Esophagus (tissue), 2 donors: ENCODE results near the gene PPP1R37. TPM values are rescaled to one million over a fixed set of nuclear protein-coding genes. Genes with fewer than 3 reads are reported as not detected.

Source experiments
- H3K27ac ChIP-seq, 2 donors: one replicate each; pipeline ENCODE4 v1.5.1; 2013; ENCODE audit warnings: low read depth in 2 of 2, mild to moderate bottlenecking in 2 of 2, inconsistent platforms in 1 of 2, low read length in 1 of 2, moderate library complexity in 1 of 2
- H3K27me3 ChIP-seq, 2 donors: one replicate each; pipeline ENCODE4 v1.6.1; 2013; ENCODE audit warnings: low read length in 2 of 2, control low read depth in 1 of 2, mild to moderate bottlenecking in 1 of 2; ENCODE audit not compliant: insufficient read depth in 2 of 2, control insufficient read depth in 1 of 2
- H3K36me3 ChIP-seq, 2 donors: one replicate each; pipeline ENCODE4 v1.6.1; 2013; ENCODE audit warnings: low read length in 1 of 2; ENCODE audit not compliant: control insufficient read depth in 2 of 2, insufficient read depth in 2 of 2
- H3K4me1 ChIP-seq, 2 donors: one replicate each; pipeline ENCODE4 v1.6.1; 2013; ENCODE audit warnings: low read length in 1 of 2; ENCODE audit not compliant: control insufficient read depth in 2 of 2, insufficient read depth in 2 of 2
- H3K4me3 ChIP-seq, 2 donors: one replicate each; pipeline ENCODE4 v1.5.1; 2013; ENCODE audit warnings: low read length in 2 of 2, mild to moderate bottlenecking in 2 of 2, low read depth in 1 of 2, moderate library complexity in 1 of 2
- H3K9me3 ChIP-seq, 2 donors: one replicate each; pipeline ENCODE4 v1.6.1; 2013; ENCODE audit warnings: mild to moderate bottlenecking in 2 of 2, low read depth in 1 of 2, low read length in 1 of 2, moderate library complexity in 1 of 2; ENCODE audit not compliant: control insufficient read depth in 2 of 2, insufficient read depth in 1 of 2
- WGBS, 2 donors: extraction: QIAGEN DNeasy Blood & Tissue Kit; methylation state at CpG; one replicate each; pipeline ENCODE4 v1.1.7; 2013; 5-methylcytosine and 5-hydroxymethylcytosine counted together
- polyA plus RNA-seq, 2 donors: library from polyadenylated mRNA; stranded (reverse); fragments of 200-250 nt; gene quantifications; one replicate each; pipeline ENCODE4 v1.2.3, GENCODE V29; 2013
- donor health status: healthy with polysubstance abuse.
- donor health status: Bipolar disorder and iron deficiency.

The PPP1R37 gene
- polyA plus RNA-seq, 2 donors = 17.5 to 43.1 TPM

DNA sequence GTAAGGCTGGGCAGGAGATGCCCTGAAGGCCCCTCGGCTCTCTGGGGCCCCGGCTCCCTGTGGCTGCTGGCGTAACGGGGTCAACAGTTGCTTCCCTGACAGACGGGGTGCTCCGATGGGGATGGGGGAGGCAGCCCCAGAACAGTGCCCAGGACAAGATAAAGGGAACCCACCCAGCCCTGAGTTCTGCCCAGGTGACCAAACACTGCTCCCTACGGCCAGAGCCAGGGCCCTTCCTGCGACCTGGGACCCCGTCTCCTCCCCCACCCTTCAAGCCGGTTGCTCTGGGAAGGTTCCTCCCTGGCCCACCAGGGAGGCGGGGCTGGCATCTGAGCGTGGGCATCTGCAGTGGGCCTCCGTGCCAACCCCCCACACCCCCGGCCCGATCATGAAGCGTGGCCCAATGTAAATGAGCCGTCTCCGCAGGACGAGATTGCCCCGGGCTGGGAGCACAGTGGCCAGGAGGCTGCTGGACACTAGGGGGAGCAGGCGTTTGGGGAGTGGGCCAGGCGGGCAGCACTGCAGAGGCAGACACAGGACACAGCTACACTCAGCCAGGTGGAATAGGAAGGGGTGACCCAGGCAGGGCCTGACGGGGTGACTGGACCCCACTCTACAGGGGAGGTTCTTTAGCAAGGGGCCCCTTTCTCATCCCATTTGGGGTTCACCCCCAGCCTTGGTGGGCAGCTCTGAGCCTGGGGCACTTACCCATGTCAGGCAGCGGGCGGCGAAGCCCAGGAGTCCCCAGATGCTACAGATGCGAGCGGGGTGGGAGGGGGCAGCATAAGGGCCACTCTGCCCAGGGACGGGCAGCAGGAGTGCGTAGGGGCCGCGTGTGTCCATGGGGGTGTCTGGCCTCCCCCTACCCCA, 69.0 kb downstream of the PPP1R37 start:
- Histone ChIP-seq H3K27ac (peak overlapping the region in 1 of 2 donors; percentile 13), H3K36me3 (no peaks in the 10 kb centered on the region), H3K4me1 (peaks cover 16 to 57% of the 10 kb centered on the region in 2 donors), H3K27me3 (no peaks in the 10 kb centered on the region), H3K9me3 (no peaks in the 10 kb centered on the region), H3K4me3 (no peak overlapping the region)
- WGBS, 2 donors = 33 to 42% methylated on average over 32 of the region's 32 CpGs

DNA sequence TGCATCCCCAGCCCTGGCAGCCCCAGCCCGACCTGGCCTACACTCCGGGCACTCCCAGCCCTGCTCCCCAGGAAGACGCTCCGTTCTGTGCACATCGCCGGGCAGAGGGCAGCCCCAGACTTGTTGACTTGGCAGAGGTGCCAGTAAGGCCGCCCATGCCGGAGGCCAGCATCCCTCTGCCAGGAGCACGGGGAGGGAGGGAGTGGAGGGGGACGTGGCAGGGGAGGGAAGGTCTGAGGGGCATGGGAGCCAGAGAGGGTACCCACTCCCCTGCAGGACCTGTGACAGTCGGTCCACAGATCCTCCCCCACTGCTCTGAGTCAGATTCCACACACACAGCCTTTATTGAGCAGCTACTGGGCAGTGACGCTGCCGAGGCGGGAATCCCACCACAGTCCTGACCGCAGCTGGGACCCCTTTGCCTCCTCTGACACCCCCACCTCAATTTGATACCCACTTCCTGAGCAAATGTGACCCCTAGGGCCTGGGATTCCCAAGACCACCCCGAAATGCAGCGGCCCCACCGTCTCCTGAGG, 69.7 kb downstream of the PPP1R37 start:
- H3K9me3 ChIP-seq = no peaks in the 10 kb centered on the region
- H3K27ac ChIP-seq = no peak overlapping the region
- no peaks in the 10 kb centered on the region for H3K27me3 ChIP-seq
- WGBS, 2 donors = 48 to 60% methylated on average over 18 of the region's 18 CpGs
- no peaks in the 10 kb centered on the region for H3K36me3 ChIP-seq
- peaks cover 16 to 54% of the 10 kb centered on the region in 2 donors for H3K4me1 ChIP-seq
- H3K4me3 ChIP-seq = no peak overlapping the region

DNA sequence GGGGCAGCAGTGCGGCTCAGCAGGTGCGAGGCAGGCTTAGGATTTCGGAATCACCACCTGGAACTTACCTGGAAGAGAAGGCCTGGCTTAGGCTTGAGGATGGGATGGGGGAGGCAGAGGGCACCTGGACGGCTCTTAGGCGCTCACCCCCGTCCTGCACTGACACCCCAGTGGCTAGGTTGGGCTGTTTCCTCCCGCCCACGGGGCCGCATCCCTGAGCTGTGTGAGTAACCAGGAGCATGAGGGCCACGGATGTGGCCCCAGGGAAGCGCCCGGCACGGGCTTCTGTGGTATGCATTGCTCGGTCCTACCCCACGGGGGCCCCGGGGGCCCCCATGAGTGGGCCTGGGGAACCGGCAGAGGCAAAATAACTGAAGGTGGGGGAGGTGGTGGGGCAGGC, 70.2 kb downstream of the PPP1R37 start:
- Histone ChIP-seq H3K27ac (no peak overlapping the region), H3K4me1 (peaks cover 16 to 54% of the 10 kb centered on the region in 2 donors)

DNA sequence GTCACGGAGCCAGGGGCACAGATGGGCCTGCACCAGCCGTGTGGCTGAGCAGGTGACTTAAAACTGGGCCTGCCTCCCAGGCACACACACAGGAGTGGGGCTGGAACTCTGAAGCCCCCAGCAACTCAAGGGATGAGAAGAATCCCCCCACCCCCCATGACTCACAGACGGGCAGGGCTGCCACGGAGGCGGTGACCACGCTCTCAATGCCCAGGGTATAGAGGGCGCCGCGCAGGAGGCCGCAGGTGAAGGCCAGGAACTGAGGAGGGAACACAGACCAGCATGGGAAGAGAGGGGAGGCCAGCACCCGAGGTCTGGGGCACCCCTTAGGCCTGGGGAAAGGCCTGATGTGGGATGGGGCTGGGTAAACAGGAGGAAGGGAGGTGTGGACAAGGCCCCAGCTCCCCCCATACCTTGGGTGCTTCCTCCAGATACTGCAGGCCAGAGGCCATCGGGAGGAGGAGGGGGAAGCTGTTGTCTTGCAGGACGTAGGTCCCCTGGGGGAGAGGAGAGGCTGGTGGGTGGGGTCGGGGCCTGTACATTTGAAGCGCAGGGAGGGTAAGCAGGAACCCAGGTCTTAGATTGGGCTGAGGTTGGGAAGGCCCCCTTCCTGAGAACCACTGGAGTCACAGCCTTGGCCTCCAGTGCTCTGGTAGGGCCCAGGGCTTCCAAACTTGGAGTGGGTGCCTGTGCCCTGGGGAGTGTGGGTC, 70.9 kb downstream of the PPP1R37 start:
- Histone ChIP-seq H3K36me3 (no peaks in the 10 kb centered on the region), H3K9me3 (no peaks in the 10 kb centered on the region), H3K27me3 (no peaks in the 10 kb centered on the region), H3K4me1 (peaks cover 16 to 54% of the 10 kb centered on the region in 2 donors), H3K4me3 (no peak overlapping the region), H3K27ac (no peak overlapping the region)
- 65% methylated on average over 15 of the region's 15 CpGs for WGBS, 2 donors

More for the DNA sequence above, 70.2 kb downstream of the PPP1R37 start:
- Histone ChIP-seq H3K9me3 (no peaks in the 10 kb centered on the region), H3K36me3 (no peaks in the 10 kb centered on the region), H3K4me3 (no peak overlapping the region), H3K27me3 (no peaks in the 10 kb centered on the region)
- 51 to 68% methylated on average over 17 of the region's 17 CpGs for WGBS, 2 donors

DNA sequence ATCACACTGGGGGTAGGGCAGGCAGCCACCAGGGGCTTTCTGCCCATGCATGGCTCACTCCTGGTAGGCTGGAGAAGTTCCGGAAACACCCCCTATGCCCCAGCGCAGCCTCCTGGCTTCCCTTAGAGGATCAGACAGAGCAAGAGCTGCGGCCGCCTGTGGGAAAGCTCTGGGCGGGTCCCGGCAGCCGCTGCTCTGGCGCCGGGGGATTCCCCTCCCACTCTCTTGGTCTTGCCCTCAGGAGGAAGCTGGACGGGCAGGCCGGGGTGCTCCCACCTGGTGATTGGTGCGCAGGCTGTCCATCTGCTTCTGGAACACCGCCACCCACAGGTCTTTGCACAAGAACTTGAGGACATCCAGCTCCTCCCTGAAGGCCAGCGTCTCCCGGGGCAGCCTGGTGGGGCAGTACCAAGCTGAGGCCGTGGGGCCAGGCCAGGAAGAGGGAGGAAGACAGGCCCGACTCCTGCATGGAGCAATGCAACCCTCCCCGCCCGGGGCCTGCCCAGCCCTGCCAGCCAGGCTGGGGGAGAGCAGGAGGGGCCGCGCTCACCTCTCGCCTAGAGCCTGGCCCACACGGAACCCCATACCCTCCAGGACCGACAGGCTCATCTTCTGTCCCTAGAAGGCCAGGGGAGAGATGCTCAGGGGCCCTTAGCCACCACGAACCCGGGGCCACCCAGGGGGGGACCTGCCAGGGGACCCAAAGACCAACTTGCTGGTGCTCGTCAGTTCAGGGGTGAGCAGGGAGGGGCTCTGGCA, 71.8 kb downstream of the PPP1R37 start:
- Histone ChIP-seq H3K36me3 (no peaks in the 10 kb centered on the region), H3K27ac (no peak overlapping the region), H3K4me1 (peaks cover 16 to 54% of the 10 kb centered on the region in 2 donors), H3K27me3 (no peaks in the 10 kb centered on the region), H3K9me3 (no peaks in the 10 kb centered on the region), H3K4me3 (no peak overlapping the region)
- WGBS, 2 donors = 19 to 27% methylated on average over 24 to 27 of the region's 27 CpGs

DNA sequence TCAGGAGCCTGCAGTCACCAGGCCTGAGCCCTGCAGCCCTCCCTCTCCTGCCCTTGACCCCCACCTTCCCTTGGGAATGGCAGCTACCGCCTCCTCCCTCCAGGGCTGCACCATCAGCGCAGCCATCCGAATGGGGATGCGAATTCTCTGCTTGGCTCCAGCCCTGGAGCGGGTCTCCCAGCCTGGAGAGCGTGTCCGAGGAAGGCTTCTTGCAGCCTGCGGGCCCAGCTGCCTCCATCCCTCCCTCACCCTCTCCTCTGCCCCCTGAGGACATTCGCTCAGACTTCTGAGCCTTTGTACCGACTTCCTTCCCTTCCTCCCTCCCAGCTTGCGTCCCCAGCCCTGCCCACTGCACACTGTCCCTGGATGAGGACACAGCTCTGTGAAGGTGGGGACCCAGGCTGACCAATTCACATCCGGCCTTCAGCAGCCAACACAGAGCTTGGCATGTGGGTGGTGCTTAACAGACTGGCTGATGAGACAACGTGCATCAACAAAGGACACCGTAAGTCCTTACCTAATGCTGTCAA, 73.8 kb downstream of the PPP1R37 start:
- 56 to 71% methylated on average over 14 of the region's 14 CpGs for WGBS, 2 donors
- Histone ChIP-seq H3K9me3 (no peaks in the 10 kb centered on the region), H3K27me3 (no peaks in the 10 kb centered on the region), H3K4me3 (no peak overlapping the region), H3K36me3 (no peaks in the 10 kb centered on the region), H3K27ac (no peak overlapping the region), H3K4me1 (peaks cover 9 to 43% of the 10 kb centered on the region in 2 donors)

DNA sequence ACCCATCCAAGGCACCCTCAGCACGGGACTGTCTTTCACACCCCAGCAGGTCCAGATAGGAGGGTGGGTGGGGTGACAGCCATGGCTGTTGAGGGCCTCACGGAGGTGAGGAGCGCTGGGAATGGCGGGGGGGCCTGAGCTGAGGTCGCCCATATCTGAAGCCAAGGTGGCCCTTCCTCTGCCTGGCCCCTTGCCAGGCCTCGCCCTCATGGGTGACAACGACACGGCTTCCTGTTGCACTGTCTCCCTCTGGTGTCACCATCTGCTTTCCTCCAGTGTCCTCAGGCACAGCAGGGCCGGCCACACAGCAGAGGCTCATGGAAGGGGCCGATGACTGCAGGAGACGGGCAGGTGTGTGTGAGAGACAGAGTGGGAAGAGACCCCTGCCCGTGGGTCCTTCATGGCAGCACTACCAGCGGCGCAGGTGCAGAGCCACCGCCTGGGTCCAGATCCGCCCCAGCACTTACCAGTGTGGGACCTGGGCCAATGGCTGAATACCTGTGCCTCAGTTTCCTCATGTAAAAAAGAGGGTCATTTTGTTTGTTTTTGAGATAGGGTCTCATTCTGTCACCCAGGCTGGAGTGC, 75.9 kb downstream of the PPP1R37 start:
- 83 to 85% methylated on average over 16 of the region's 16 CpGs for WGBS, 2 donors

DNA sequence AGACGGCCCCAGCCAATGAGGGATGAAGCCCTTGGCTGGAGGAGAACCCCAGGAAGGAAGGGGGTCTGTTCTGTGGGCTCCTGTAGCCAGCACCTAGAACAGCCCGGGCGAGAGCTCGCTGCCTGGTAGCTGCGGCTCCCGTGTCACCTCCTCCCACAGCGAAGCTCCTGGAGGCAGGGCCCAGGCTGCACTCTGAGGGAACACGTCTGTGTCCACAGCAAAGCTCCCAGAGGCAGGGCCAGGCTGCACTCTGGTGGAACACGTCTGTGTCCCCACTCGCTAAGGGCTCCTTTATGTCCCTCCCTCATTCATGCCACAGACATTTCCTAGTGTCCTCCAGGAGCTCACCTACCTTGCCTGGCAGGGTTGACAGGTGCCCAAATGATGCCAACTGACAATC, 76.6 kb downstream of the PPP1R37 start:
- H3K36me3 ChIP-seq = no peaks in the 10 kb centered on the region
- H3K27me3 ChIP-seq = no peaks in the 10 kb centered on the region
- no peaks in the 10 kb centered on the region for H3K9me3 ChIP-seq
- WGBS, 2 donors = 94 to 96% methylated on average over 10 of the region's 10 CpGs
- H3K4me1 ChIP-seq = peaks cover 5 to 23% of the 10 kb centered on the region in 2 donors
- H3K27ac ChIP-seq = no peak overlapping the region
- no peak overlapping the region for H3K4me3 ChIP-seq

More for the DNA sequence above, 75.9 kb downstream of the PPP1R37 start:
- no peaks in the 10 kb centered on the region for H3K36me3 ChIP-seq
- no peaks in the 10 kb centered on the region for H3K9me3 ChIP-seq
- no peaks in the 10 kb centered on the region for H3K27me3 ChIP-seq
- H3K27ac ChIP-seq = no peak overlapping the region
- peaks cover 8 to 30% of the 10 kb centered on the region in 2 donors for H3K4me1 ChIP-seq
- no peak overlapping the region for H3K4me3 ChIP-seq
